ENCODE measurements around the gene ID3. TPM values are rescaled to one million over a fixed set of nuclear protein-coding genes. Genes with fewer than 3 reads are reported as not detected.

ID3 gene
- total RNA-seq, 2 donors from 2014 or later: 32.3 to 37.2 TPM

DNA sequence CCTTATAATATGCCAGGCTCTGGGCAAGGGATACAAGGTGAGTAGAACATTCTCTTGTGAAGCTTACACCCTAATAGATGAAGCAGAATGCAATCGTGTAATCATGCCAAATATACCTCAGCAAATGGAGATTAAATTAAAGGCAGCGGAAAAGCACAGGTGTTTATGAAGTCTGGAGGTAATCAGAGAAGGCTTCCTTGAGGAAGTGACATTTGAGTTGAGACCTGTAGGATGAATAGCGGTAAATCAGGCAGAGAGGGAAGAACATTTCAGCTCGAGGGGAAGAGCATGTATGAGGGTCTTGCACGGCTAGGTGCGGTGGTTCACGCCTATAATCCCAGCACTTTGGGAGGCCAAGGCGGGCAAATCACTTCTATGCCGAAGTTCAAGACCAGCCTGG lies 41.7 kb downstream of the ID3 start:
- DNase-seq (no peak), ATAC-seq (replicated peaks in 1 of 2) (no peak)
- Mint-ChIP-seq H3K4me1 (ENCODE audit: low read depth) (peaks cover 11% of the 10 kb centered on the region), H3K36me3 (ENCODE audit: insufficient read depth in 2 of 2) (peaks cover 13 to 41% of the 10 kb centered on the region in 2 donors), H3K27me3 (ENCODE audit: low read depth) (no peaks in the 10 kb centered on the region), H3K27ac (no peak overlapping the region), H3K4me3 (no peak overlapping the region), H3K9me3 (no peaks in the 10 kb centered on the region)

DNA sequence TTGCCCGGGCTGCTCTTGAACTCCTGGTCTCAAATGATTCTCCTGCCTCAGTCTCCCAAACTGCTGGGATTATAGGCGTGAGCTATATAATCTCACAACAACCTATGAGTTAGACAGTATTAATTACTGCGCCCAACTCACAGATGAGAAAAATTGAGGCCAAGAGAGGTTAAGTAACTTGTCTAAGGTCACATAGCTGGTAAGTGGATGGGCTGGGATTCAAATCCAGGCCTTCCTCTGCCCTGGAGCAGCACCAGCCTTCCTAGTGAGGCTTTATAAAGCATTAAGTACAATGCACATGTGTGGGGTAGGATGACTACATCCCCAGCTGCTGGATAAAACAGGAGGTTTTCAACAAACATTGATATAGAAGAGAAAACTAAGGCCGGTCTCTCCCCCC lies 43.4 kb downstream of the ID3 start:
- ATAC-seq (replicated peaks in 1 of 2): no peak
- Mint-ChIP-seq H3K9me3 (no peaks in the 10 kb centered on the region), H3K36me3 (ENCODE audit: insufficient read depth in 2 of 2) (peaks cover 10 to 38% of the 10 kb centered on the region in 2 donors), H3K4me1 (ENCODE audit: low read depth) (no peaks in the 10 kb centered on the region), H3K4me3 (no peak overlapping the region), H3K27ac (no peak overlapping the region), H3K27me3 (ENCODE audit: low read depth) (no peaks in the 10 kb centered on the region)
- DNase-seq: no peak

DNA sequence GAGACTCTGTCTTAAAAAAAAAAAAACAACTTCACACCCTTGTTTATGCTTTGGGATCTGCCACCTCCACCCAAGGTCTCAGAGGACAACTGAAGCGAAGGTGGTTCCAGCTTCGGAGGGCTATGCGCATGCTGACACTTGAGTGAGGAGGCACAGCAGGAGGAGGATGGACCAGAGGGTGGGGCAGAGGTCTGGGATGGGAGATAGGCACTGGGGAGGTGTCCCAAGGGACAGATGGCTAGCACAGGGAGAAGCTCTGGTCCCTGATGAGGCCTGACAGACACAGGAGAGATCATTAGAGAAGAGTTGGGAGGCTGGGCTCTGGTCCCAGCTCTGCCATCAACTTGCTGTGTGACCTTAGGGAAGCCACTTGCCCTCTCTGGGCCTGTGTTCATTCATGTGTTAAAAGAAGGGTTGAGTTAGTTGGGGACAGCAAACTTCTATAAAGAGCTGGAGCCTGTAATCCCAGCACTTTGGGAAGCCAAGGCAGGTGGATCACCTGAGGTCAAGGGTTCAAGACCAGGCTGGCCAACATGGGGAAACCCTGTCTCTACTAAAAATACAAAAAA lies 45.1 kb downstream of the ID3 start:
- no peak overlapping the region for H3K4me3 Mint-ChIP-seq
- H3K27ac Mint-ChIP-seq: no peak overlapping the region
- no peaks in the 10 kb centered on the region for H3K9me3 Mint-ChIP-seq
- no peaks in the 10 kb centered on the region for H3K4me1 Mint-ChIP-seq (ENCODE audit: low read depth)
- no peak for DNase-seq
- no peaks in the 10 kb centered on the region for H3K27me3 Mint-ChIP-seq (ENCODE audit: low read depth)
- H3K36me3 Mint-ChIP-seq (ENCODE audit: insufficient read depth in 2 of 2): peaks cover 15 to 45% of the 10 kb centered on the region in 2 donors
- no peak for ATAC-seq (replicated peaks in 1 of 2)

DNA sequence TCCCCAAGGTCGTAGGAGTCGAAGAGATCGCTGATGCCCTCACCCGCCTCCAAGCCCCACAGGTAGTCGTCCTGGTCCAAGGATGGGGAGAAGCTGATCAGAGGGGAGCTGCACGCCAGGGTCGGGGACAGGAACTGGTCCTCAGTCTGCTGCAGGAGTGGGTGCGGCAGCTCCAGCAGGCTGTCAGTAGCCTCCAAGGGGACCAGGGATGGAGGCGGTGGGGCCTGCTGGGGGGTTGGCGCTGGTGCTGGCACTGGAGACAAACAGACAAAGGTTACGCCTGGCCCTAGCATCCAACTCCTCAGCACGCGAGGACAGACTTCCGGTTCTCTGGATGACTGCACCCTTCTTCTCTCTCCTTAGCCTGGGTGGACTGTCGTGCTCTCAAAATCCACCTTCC lies 49.4 kb downstream of the ID3 start:
- Mint-ChIP-seq H3K4me3 (no peak overlapping the region), H3K36me3 (ENCODE audit: insufficient read depth in 2 of 2) (peaks cover 7 to 36% of the 10 kb centered on the region in 2 donors)
- ATAC-seq (replicated peaks in 1 of 2): no peak

More for the DNA sequence above, 49.4 kb downstream of the ID3 start:
- Mint-ChIP-seq H3K9me3 (no peaks in the 10 kb centered on the region), H3K27me3 (ENCODE audit: low read depth) (no peaks in the 10 kb centered on the region), H3K4me1 (ENCODE audit: low read depth) (no peaks in the 10 kb centered on the region), H3K27ac (no peak overlapping the region)
- DNase-seq: no peak

Other genes starting within 250 kb of the ID3 start
- gene HNRNPR, start 215.2 kb downstream of the ID3 start, total RNA-seq: 100 to 1,000 TPM; 127 TPM
- gene ZNF436, start 189.7 kb downstream of the ID3 start, total RNA-seq: 1 to 10 TPM; 8.7 to 8.8 TPM
- 1 to 10 TPM; 4.7 to 6.1 TPM for gene TCEA3, start 134.8 kb downstream of the ID3 start, total RNA-seq
- 1 to 10 TPM in 1 of 2 donors, under 1 TPM in 1; 0.51 to 1.0 TPM for gene ASAP3, start 75.3 kb downstream of the ID3 start, total RNA-seq
- 10 to 100 TPM; 19.9 to 24.7 TPM for gene E2F2, start 28.3 kb downstream of the ID3 start, total RNA-seq
- 1,000 to 10,000 TPM; 1,532 to 1,644 TPM for gene RPL11, start 132.3 kb upstream of the ID3 start, total RNA-seq
- gene ELOA, start 184.0 kb upstream of the ID3 start, total RNA-seq: 10 to 100 TPM; 32.4 to 34.1 TPM
- gene PITHD1, start 218.9 kb upstream of the ID3 start, total RNA-seq: 100 to 1,000 TPM in 1 of 2 donors, 10 to 100 TPM in 1; 83.2 to 107 TPM
- gene LYPLA2, start 231.6 kb upstream of the ID3 start, total RNA-seq: 10 to 100 TPM; 63.4 to 71.5 TPM
- 10 to 100 TPM; 26.8 to 30.7 TPM for gene GALE, start 241.3 kb upstream of the ID3 start, total RNA-seq